SK-N-SH treated with all-trans-retinoic acid at 6 μM for 48 hours (cell line): Measurements from ENCODE around the gene GLOD4.

Source experiments
- ATAC-seq: fragments of 200-7000 bp; cut with Tn5 transposase; 3 replicates; pipeline ENCODE4 v1.9.1; 2020; ENCODE audit warnings: mild to moderate bottlenecking, moderate library complexity
- ARNTL ChIP-seq: fragments of 450-650 bp; formaldehyde crosslinking; IDR thresholded peaks from 2 replicates; pipeline ENCODE4 v1.5.0; 2020; ENCODE audit warnings: low read depth, mild to moderate bottlenecking, moderate library complexity, borderline replicate concordance
- CREB5 ChIP-seq: fragments of 250-450 bp; sonication (Bioruptor Pico); IDR thresholded peaks from 2 replicates; pipeline ENCODE4 v1.5.1; 2020; ENCODE audit warnings: low read depth, mild to moderate bottlenecking, moderate library complexity
- CSDC2 ChIP-seq: fragments of 250-450 bp; sonication (Bioruptor Pico); IDR thresholded peaks from 2 replicates; pipeline ENCODE4 v1.5.0; 2020; ENCODE audit warnings: mild to moderate bottlenecking, moderate library complexity
- CSRNP3 ChIP-seq: fragments of 250-450 bp; sonication (Bioruptor Pico); IDR thresholded peaks from 2 replicates; pipeline ENCODE4 v1.5.1; 2021; ENCODE audit warnings: mild to moderate bottlenecking, moderate library complexity
- ESRRG ChIP-seq: fragments of 250-450 bp; sonication (Bioruptor Pico); IDR thresholded peaks from 2 replicates; pipeline ENCODE4 v1.6.1; 2021; ENCODE audit warnings: mild to moderate bottlenecking
- ISL1 ChIP-seq: fragments of 250-450 bp; sonication (Bioruptor Pico); IDR thresholded peaks from 2 replicates; pipeline ENCODE4 v2.1.2; 2022; ENCODE audit warnings: mild to moderate bottlenecking, moderate library complexity
- OSR1 ChIP-seq: fragments of 250-450 bp; sonication (Bioruptor Pico); IDR thresholded peaks from 2 replicates; pipeline ENCODE4 v1.8.0; 2022; ENCODE audit warnings: moderate library complexity, mild to moderate bottlenecking, inconsistent platforms
- PATZ1 ChIP-seq: fragments of 250-450 bp; sonication (Bioruptor Pico); IDR thresholded peaks from 2 replicates; pipeline ENCODE4 v1.8.0; 2020; ENCODE audit warnings: mild to moderate bottlenecking, moderate library complexity, borderline replicate concordance
- POU6F1 ChIP-seq: fragments of 250-450 bp; sonication (Bioruptor Pico); IDR thresholded peaks from 2 replicates; pipeline ENCODE4 v1.8.0; 2021; ENCODE audit warnings: low read depth, mild to moderate bottlenecking, moderate library complexity, borderline replicate concordance
- PPARA ChIP-seq: fragments of 250-450 bp; sonication (Bioruptor Pico); IDR thresholded peaks from 2 replicates; pipeline ENCODE4 v1.5.0; 2020; ENCODE audit warnings: mild to moderate bottlenecking, borderline replicate concordance
- RARB ChIP-seq: fragments of 250-450 bp; sonication (Bioruptor Pico); IDR thresholded peaks from 2 replicates; pipeline ENCODE4 v1.8.0; 2021; ENCODE audit warnings: mild to moderate bottlenecking, moderate library complexity
- SNAI2 ChIP-seq: fragments of 250-450 bp; sonication (Bioruptor Pico); IDR thresholded peaks from 2 replicates; pipeline ENCODE4 v1.5.0; 2020; ENCODE audit warnings: mild to moderate bottlenecking, moderate library complexity
- TCF4 ChIP-seq: fragments of 250-450 bp; sonication (Bioruptor Pico); IDR thresholded peaks from 2 replicates; pipeline ENCODE4 v1.8.0; 2021; ENCODE audit warnings: mild to moderate bottlenecking, moderate library complexity, borderline replicate concordance
- TOX ChIP-seq: fragments of 250-450 bp; sonication (Bioruptor Pico); IDR thresholded peaks from 2 replicates; pipeline ENCODE4 v1.8.0; 2021; ENCODE audit warnings: mild to moderate bottlenecking, moderate library complexity, borderline replicate concordance
- TSHZ2 ChIP-seq: fragments of 250-450 bp; sonication (Bioruptor Pico); IDR thresholded peaks from 2 replicates; pipeline ENCODE4 v1.5.0; 2020; ENCODE audit warnings: mild to moderate bottlenecking, moderate library complexity
- ZC3H10 ChIP-seq: fragments of 250-450 bp; sonication (Bioruptor Pico); IDR thresholded peaks from 2 replicates; pipeline ENCODE4 v1.5.1; 2021; ENCODE audit warnings: mild to moderate bottlenecking, moderate library complexity
- ZFP30 ChIP-seq: fragments of 450-650 bp; formaldehyde crosslinking; IDR thresholded peaks from 2 replicates; pipeline ENCODE4 v1.5.0; 2022; ENCODE audit warnings: mild to moderate bottlenecking, moderate library complexity
- ZNF565 ChIP-seq: fragments of 450-650 bp; formaldehyde crosslinking; conservative IDR thresholded peaks from 2 replicates; pipeline ENCODE4 v1.5.0; 2020; ENCODE audit warnings: low read depth, mild to moderate bottlenecking, moderate library complexity
- ZNF70 ChIP-seq: fragments of 450-650 bp; formaldehyde crosslinking; IDR thresholded peaks from 2 replicates; pipeline ENCODE4 v1.5.0; 2020; ENCODE audit warnings: mild to moderate bottlenecking, moderate library complexity
- ZNF8 ChIP-seq: fragments of 450-650 bp; formaldehyde crosslinking; IDR thresholded peaks from 2 replicates; pipeline ENCODE4 v1.5.0; 2020; ENCODE audit warnings: mild to moderate bottlenecking, moderate library complexity

Gene GLOD4

GRCh38 chr17:752002-752619 lies 30.0 kb downstream of the GLOD4 start, which contains the start of gene GEMIN4:
TSS of gene GEMIN4 (minus strand) at chr17:752264. CDS start at chr17:752142, 122 bp downstream.
- ATAC-seq: peak; percentile 93
- TF ChIP-seq PPARA (CRISPR knock-in tag) (no peak), ZC3H10 (CRISPR knock-in tag) (no peak), RARB (CRISPR knock-in tag) (no peak), CREB5 (CRISPR knock-in tag) (no peak), POU6F1 (CRISPR knock-in tag) (no peak), CSDC2 (CRISPR knock-in tag) (no peak)

- TF ChIP-seq ESRRG: no peak
- TF ChIP-seq TSHZ2 (CRISPR knock-in tag): no peak
- no peak for TF ChIP-seq CSRNP3 (CRISPR knock-in tag)
- no peak for TF ChIP-seq TOX (CRISPR knock-in tag)
- TF ChIP-seq ZNF8 (CRISPR knock-in tag): no peak
- no peak for TF ChIP-seq ISL1 (CRISPR knock-in tag)
- peak; percentile 56 for ATAC-seq
Observed at GRCh38 chr17:751269-752001, 30.6 kb downstream of the GLOD4 start.

GRCh38 chr17:750431-751037 lies 31.5 kb downstream of the GLOD4 start:
- no peak for ATAC-seq
- TF ChIP-seq PATZ1 (CRISPR knock-in tag) (no peak), TSHZ2 (CRISPR knock-in tag) (no peak), OSR1 (no peak), POU6F1 (CRISPR knock-in tag) (no peak), ZC3H10 (CRISPR knock-in tag) (no peak), ZNF565 (no peak), ARNTL (CRISPR knock-in tag) (no peak), TCF4 (no peak), ZFP30 (CRISPR knock-in tag) (no peak), ESRRG (no peak), CREB5 (CRISPR knock-in tag) (no peak), ZNF70 (CRISPR knock-in tag) (no peak), SNAI2 (CRISPR knock-in tag) (no peak)
